H4 (cell line): ENCODE results near the gene NOVA2. TPM values are rescaled to one million over a fixed set of nuclear protein-coding genes. Genes with fewer than 3 reads are reported as not detected.

Experiments used
- DNase-seq: peaks from one replicate; pipeline ENCODE4 v3.0.0-alpha.2; 2015; ENCODE audit warnings: low spot score
- total RNA-seq: library from RNA; depleted of rRNA; stranded (reverse); fragments of >200 nt; shearing (Covaris generic); gene quantifications from 2 replicates; pipeline ENCODE4 v1.2.3, GENCODE V29; 2014

Gene NOVA2
- total RNA-seq, 1 experiment from 2014 or later: 0.19 TPM

GRCh38 chr19:45962021-45962420 is 11.6 kb downstream of the NOVA2 start:
- DNase-seq: no peak

GRCh38 chr19:45960595-45961235 is 12.9 kb downstream of the NOVA2 start:
- no peak for DNase-seq

GRCh38 chr19:45959517-45960025 is 14.1 kb downstream of the NOVA2 start:
- no peak for DNase-seq

- DNase-seq: no peak
These were observed 14.7 kb downstream of the NOVA2 start for GRCh38 chr19:45958769-45959516.

GRCh38 chr19:45958320-45958719 is 15.3 kb downstream of the NOVA2 start:
- DNase-seq: no peak

GRCh38 chr19:45955905-45956608 is 17.6 kb downstream of the NOVA2 start:
- DNase-seq: peak; percentile 81

- DNase-seq: no peak
These were observed 19.5 kb downstream of the NOVA2 start for GRCh38 chr19:45954156-45954555.

- DNase-seq: no peak
These were observed 20.0 kb downstream of the NOVA2 start for GRCh38 chr19:45953676-45954075.

GRCh38 chr19:45952686-45953505 is 20.8 kb downstream of the NOVA2 start:
- DNase-seq: no peak

- DNase-seq: no peak
These were observed 21.4 kb downstream of the NOVA2 start for GRCh38 chr19:45952341-45952685.

- peak; percentile 36 for DNase-seq
These were observed 25.7 kb downstream of the NOVA2 start for GRCh38 chr19:45947926-45948325.

GRCh38 chr19:45940515-45940805 is 33.2 kb downstream of the NOVA2 start:
- no peak for DNase-seq

- no peak for DNase-seq
These were observed 33.7 kb downstream of the NOVA2 start for GRCh38 chr19:45939792-45940514.

GRCh38 chr19:45938733-45939319 is 34.8 kb downstream of the NOVA2 start:
- DNase-seq: no peak

GRCh38 chr19:45935267-45935666 is 38.4 kb downstream of the NOVA2 start:
- no peak for DNase-seq

GRCh38 chr19:45934551-45935230 is 39.0 kb downstream of the NOVA2 start:
- no peak for DNase-seq

GRCh38 chr19:45933759-45934158 is 39.9 kb downstream of the NOVA2 start:
- DNase-seq: no peak

GRCh38 chr19:45931055-45931454 is 42.6 kb downstream of the NOVA2 start:
- no peak for DNase-seq

GRCh38 chr19:45929247-45929646 is 44.4 kb downstream of the NOVA2 start:
- DNase-seq: no peak

- DNase-seq: peak; percentile 85
These were observed 46.0 kb downstream of the NOVA2 start for GRCh38 chr19:45927565-45928261.
